Adipocyte (in vitro differentiated cells): ENCODE measurements around the gene MKS1.

Experiments used
- DNase-seq: peaks from one replicate; pipeline ENCODE4 v3.0.0-alpha.2; 2015; ENCODE audit warnings: low read depth
- H3K27me3 ChIP-seq: replicated peaks from 2 replicates; pipeline ENCODE4 v1.7.0; 2013; ENCODE audit warnings: mild to moderate bottlenecking, low read length, moderate library complexity; ENCODE audit not compliant: control insufficient read depth, insufficient read depth
- H3K36me3 ChIP-seq: 2 replicates; pipeline ENCODE4 v1.7.0; 2013; ENCODE audit warnings: low read length, mild to moderate bottlenecking, moderate library complexity; ENCODE audit not compliant: control insufficient read depth, insufficient read depth, severe bottlenecking
- H3K4me1 ChIP-seq: 2 replicates; pipeline ENCODE4 v1.7.0; 2013; ENCODE audit warnings: mild to moderate bottlenecking, low read length, moderate library complexity; ENCODE audit not compliant: control insufficient read depth, insufficient read depth
- H3K4me3 ChIP-seq: 2 replicates; pipeline ENCODE4 v1.7.0; 2013; ENCODE audit warnings: mild to moderate bottlenecking, low read length, moderate library complexity
- H3K9ac ChIP-seq: 2 replicates; pipeline ENCODE4 v1.7.0; 2013; ENCODE audit warnings: mild to moderate bottlenecking, low read length, moderate library complexity
- H3K9me3 ChIP-seq: 2 replicates; pipeline ENCODE4 v1.7.0; 2013; ENCODE audit warnings: mild to moderate bottlenecking, low read length, moderate library complexity; ENCODE audit not compliant: control insufficient read depth

Gene MKS1

DNA sequence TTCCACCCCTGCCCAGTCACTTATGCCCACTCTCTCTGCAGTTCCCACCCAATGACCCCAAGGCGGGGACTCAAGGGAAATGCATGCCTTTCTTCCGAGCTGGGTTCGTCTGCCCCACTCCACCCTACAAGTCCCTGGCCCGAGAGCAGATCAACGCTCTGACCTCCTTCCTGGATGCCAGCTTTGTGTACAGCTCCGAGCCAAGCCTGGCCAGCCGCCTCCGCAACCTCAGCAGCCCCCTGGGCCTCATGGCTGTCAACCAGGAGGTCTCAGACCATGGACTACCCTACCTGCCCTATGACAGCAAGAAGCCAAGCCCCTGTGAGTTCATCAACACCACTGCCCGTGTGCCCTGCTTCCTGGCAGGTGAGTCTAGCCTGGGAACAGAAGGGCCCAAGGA lies 33.1 kb upstream of the MKS1 start:
- no peak for DNase-seq
- peaks cover 58% of the 10 kb centered on the region for H3K27me3 ChIP-seq
- H3K9ac ChIP-seq, result no peak overlapping the region
- peaks cover 10% of the 10 kb centered on the region for H3K4me1 ChIP-seq
- no peak overlapping the region for H3K4me3 ChIP-seq
- no peaks in the 10 kb centered on the region for H3K9me3 ChIP-seq
- no peaks in the 10 kb centered on the region for H3K36me3 ChIP-seq

DNA sequence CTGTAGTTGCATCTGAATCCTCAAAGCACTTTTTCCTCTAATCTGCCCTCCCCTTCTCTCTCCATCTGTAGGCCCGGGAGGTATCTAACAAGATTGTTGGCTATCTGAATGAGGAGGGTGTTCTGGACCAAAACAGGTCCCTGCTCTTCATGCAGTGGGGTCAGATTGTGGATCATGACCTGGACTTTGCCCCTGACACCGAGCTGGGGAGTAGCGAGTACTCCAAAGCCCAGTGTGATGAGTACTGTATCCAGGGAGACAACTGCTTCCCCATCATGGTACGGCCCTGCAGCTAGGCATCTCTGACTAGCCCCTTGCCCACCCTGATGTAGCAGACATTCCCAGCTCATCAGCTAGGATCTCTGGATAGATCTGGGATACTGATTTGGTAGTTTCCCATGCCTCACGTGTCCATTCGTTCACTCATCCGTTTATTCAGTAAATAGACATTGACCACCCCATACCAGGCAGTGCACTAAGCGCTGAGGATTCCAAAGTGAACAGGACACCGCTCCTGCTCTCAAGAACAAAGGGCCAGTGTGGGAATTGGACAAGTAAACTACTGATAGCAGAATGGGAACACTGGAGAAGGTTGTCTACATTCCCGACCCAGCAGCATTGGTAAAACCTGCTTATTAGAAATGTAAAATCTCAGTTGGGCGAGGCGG lies 31.4 kb upstream of the MKS1 start:
- Histone ChIP-seq H3K27me3 (peaks cover 69% of the 10 kb centered on the region), H3K9ac (no peak overlapping the region), H3K4me1 (peaks cover 10% of the 10 kb centered on the region), H3K9me3 (no peaks in the 10 kb centered on the region), H3K36me3 (no peaks in the 10 kb centered on the region), H3K4me3 (no peak overlapping the region)
- no peak for DNase-seq

DNA sequence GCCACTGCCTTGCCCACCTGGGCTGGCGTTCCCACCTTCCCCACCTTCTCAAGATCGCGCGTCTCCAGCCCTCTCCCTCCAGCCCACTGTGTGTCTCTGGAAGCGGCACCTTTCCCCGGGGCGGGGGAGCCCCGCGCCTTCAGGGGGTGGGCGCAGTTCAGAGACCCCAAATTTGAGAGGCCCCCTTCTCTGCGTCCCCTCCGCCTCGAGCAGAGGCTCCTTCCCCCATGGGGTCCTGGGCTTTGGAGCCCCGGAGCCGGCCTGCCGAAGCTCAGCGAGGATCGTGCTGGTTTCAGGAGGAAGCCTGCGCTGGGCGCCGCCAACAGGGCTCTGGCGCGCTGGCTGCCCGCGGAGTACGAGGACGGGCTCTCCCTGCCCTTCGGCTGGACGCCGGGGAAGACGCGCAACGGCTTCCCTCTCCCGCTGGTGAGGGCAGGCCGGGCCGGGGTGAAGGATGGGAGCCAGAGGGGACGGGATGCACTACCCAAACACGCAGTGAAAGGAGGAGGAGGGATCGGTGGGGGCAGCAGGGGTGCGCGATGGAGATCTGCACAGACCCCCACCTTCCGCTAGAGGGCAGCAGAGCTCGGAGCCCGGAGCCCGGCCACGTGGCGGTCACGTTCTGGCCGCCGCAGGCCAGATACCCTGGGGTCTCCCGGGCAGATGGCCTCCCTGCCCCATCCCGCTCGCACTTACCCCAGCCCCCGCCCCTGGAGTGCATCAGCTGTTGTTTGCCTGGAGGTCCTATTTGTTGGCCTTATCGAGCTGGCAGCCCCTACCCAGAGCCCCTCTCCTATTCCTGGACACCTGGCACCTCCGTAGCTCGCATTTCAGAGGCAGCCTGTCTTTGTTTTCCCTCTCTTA lies 30.4 kb upstream of the MKS1 start:
- peaks cover 73% of the 10 kb centered on the region for H3K27me3 ChIP-seq
- H3K36me3 ChIP-seq, result no peaks in the 10 kb centered on the region
- no peaks in the 10 kb centered on the region for H3K9me3 ChIP-seq
- H3K4me1 ChIP-seq, result peaks cover 10% of the 10 kb centered on the region
- H3K9ac ChIP-seq, result peak overlapping the region; percentile 42
- DNase-seq, result peak; percentile 73
- peak overlapping the region; percentile 76 for H3K4me3 ChIP-seq

DNA sequence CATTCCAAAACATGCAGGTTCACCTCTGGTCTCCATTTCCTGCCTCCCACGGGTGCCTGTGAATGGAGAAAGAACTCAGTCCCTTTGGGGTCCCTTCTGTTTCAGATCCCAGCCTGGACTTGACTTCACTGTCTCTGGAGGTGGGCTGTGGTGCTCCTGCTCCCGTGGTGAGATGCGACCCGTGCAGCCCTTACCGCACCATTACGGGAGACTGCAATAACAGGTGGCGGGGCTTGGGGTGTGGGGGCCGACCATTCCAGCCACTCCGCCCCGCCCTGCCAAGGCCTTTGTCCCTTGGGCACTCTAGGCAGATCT lies 29.9 kb upstream of the MKS1 start:
- Histone ChIP-seq H3K9ac (no peak overlapping the region), H3K4me3 (peak overlapping the region; percentile 76), H3K27me3 (peaks cover 74% of the 10 kb centered on the region), H3K36me3 (no peaks in the 10 kb centered on the region), H3K4me1 (peaks cover 10% of the 10 kb centered on the region), H3K9me3 (no peaks in the 10 kb centered on the region)
- no peak for DNase-seq

DNA sequence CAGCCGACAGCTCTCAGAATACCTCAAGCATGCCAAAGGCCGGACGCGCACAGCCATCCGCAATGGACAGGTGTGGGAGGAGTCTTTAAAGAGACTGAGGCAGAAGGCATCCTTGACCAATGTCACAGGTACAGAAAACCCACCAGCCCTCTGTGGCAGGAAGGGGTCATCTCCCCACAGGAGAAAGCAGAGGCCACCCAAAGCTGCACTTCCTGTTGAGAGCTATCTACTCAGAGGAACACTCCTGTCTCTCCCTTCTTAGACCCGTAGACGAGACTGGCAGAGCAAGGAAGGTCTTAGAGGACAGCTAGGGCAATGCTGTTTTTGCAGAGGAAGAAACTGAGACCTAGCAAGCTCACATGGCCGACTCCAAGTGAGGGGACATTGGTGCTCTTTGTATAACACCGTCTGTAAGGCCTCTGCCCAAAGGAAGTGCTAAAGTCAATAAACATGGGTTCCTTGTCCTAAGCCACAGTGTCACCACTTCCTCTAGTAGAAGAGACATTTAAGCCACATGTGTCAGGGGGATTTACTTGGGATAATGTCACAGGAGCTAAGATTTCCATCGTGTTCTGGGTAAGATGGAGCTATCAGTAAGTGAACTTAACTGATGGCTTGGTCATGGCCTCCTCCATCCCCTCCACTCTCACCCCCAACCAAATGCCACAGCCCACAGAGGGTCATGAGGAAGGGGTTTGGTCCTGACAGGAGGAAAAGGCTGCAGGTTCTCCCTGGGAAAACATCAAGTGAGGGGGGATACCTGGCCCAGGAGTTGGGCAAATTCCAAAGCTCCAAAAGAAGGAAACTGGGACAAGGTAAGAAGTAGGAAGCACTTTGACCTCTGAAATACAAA lies 28.7 kb upstream of the MKS1 start:
- Histone ChIP-seq H3K9me3 (no peaks in the 10 kb centered on the region), H3K36me3 (no peaks in the 10 kb centered on the region), H3K27me3 (peaks cover 78% of the 10 kb centered on the region), H3K9ac (no peak overlapping the region), H3K4me3 (no peak overlapping the region), H3K4me1 (peaks cover 10% of the 10 kb centered on the region)
- DNase-seq, result no peak

DNA sequence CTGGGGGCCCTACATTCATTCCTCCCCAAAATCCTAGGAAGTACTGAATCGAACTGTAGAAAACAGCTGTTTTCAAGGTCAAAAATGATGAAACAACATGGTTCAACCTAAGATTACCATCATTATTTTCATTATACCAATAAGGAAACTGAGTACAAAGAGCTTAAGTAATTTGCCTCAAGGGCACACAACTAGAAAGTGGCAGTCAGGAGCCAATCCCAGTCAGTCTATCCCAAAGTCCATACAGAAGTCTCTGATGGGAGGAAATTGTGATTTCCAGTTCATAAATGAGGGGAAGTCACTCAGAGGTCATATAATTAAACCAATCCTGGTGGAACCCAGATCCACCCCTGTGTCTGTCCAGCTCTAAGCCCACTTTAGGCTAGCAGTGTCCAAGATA lies 27.7 kb upstream of the MKS1 start:
- H3K4me3 ChIP-seq, result no peak overlapping the region
- peaks cover 80% of the 10 kb centered on the region for H3K27me3 ChIP-seq
- H3K36me3 ChIP-seq, result no peaks in the 10 kb centered on the region
- no peak for DNase-seq
- H3K9me3 ChIP-seq, result no peaks in the 10 kb centered on the region
- H3K4me1 ChIP-seq, result peaks cover 10% of the 10 kb centered on the region
- H3K9ac ChIP-seq, result no peak overlapping the region

DNA sequence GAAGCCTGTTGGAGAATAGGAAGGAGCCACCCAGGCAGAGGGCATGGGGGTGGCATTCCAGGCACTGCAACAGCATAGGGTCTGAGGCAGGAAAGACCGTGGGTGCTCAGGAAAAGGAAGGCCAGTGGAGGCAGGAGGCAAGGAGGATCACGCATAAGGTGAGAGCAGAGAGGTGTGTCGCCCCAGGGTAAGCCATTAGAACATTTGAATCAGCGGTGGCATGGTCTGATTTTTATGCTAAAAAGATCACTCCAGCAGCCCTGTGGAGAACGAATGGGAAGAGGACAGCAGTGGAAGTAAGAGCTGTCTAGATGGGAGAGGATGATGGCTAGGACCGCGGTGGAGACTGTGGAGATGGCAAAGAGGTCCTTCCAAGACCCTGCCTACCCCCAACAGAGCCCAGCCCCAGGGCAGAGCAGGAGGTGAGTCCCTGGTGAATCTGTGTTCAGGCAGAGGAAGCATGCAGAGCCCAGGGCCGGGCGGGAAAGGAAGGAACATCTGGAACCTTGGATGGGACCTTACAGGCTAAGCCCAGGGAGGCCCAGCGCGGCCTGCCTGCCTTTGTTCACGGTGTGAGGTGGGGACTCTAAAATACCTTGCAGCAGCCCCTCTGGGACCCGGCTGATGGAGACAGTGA lies 27.2 kb upstream of the MKS1 start:
- DNase-seq, result no peak
- Histone ChIP-seq H3K9me3 (no peaks in the 10 kb centered on the region), H3K36me3 (no peaks in the 10 kb centered on the region), H3K4me1 (peaks cover 10% of the 10 kb centered on the region), H3K9ac (no peak overlapping the region), H3K4me3 (no peak overlapping the region), H3K27me3 (peaks cover 80% of the 10 kb centered on the region)

DNA sequence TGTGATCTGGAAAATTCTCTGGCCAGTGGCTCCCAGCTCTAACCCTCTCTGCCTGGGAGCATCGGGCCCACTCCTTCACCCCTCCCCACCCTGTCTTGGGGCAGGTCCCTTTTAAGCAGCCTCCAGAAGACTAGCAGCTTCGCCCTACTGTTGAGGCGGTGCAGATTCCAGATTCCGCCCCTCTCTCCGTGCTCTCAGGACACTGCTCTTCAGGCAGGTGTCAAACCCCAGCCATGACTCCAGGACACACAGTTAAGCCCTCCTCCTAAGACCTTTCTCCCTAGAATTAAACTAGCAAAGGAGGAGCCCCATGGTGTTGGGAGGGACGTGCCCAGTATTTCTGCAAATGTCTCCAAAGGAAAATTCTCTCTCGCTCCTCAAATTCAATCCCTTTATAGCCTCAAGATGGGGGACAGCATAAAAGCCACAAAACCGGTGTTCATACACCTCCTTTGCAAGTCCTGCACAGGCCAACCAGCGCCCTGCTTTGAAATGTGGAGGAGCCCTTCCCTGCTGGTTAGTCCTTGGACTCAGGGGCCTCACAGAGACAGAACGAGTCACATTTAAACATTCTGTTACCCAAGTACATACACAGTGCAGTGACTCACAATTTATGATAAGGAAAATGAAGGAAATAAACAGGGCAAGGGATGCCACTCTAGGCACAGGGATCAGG lies 26.5 kb upstream of the MKS1 start:
- Histone ChIP-seq H3K9me3 (no peaks in the 10 kb centered on the region), H3K27me3 (peaks cover 76% of the 10 kb centered on the region), H3K4me3 (no peak overlapping the region), H3K4me1 (peaks cover 10% of the 10 kb centered on the region), H3K36me3 (no peaks in the 10 kb centered on the region), H3K9ac (no peak overlapping the region)
- DNase-seq, result no peak

DNA sequence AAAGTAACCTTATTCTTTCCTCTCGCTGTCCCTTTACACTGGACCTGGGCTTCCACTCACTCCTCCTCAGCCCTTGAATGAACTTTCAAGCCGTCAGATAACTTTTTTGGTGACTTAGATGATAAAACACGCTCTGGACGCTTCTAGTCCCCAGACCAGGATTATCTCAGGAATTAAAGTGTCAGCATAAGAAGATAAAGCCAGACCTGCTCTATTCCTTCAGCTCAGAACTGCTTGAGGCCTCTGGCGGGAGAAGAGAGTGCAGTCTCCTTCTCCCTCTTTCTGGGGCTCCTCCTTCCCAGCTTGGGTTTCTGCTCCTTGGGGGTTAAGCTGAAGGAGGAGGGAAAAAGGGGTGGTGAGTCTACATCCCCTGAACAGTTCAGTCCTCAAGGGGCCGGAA lies 25.9 kb upstream of the MKS1 start:
- H3K9ac ChIP-seq, result no peak overlapping the region
- no peaks in the 10 kb centered on the region for H3K9me3 ChIP-seq
- no peak overlapping the region for H3K4me3 ChIP-seq
- no peaks in the 10 kb centered on the region for H3K36me3 ChIP-seq
- H3K27me3 ChIP-seq, result peaks cover 76% of the 10 kb centered on the region
- DNase-seq, result no peak
- H3K4me1 ChIP-seq, result peaks cover 10% of the 10 kb centered on the region

DNA sequence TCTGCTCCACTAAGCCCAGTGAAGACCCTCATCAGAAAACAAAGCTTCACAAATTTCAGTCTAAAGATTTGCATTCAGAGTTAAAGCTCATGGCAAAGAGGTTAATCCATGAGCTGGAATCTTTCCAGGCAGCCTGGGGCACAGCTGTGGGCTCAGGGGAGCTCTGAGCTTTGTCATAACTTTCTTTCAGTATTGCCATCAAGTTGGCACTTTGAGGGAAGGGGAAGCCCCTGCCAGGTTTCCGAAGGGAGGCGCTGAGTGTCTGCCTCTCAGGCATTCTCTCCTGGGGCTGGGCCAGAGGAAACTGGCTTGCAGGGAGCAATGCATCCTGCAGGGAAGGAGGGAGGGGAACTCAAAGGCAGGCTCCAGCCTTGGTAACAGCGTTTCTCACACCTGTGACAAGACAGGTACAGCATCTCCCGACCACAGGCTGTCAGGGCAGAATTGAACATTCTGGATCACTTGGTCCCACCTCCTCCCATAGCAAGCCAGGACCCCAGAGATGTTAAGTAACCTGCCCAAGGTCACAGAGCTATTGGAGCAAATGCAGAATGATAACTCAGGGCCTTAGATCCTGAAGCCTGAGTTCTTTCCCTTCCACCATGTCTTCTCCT lies 23.2 kb upstream of the MKS1 start:
- Histone ChIP-seq H3K9ac (no peak overlapping the region), H3K36me3 (no peaks in the 10 kb centered on the region), H3K27me3 (peaks cover 72% of the 10 kb centered on the region), H3K4me3 (no peak overlapping the region), H3K9me3 (no peaks in the 10 kb centered on the region), H3K4me1 (no peaks in the 10 kb centered on the region)
- no peak for DNase-seq
